ENCODE data around the gene DESI1. TPM values are rescaled to one million over a fixed set of nuclear protein-coding genes. Genes with fewer than 3 reads are reported as not detected.

The DESI1 gene
- total and polyA plus RNA-seq, 2 of the 13 experiments (the other 11 are each of a cell fraction or from before 2014, with no cell fraction given), result 21.6 to 29.2 TPM

DNA sequence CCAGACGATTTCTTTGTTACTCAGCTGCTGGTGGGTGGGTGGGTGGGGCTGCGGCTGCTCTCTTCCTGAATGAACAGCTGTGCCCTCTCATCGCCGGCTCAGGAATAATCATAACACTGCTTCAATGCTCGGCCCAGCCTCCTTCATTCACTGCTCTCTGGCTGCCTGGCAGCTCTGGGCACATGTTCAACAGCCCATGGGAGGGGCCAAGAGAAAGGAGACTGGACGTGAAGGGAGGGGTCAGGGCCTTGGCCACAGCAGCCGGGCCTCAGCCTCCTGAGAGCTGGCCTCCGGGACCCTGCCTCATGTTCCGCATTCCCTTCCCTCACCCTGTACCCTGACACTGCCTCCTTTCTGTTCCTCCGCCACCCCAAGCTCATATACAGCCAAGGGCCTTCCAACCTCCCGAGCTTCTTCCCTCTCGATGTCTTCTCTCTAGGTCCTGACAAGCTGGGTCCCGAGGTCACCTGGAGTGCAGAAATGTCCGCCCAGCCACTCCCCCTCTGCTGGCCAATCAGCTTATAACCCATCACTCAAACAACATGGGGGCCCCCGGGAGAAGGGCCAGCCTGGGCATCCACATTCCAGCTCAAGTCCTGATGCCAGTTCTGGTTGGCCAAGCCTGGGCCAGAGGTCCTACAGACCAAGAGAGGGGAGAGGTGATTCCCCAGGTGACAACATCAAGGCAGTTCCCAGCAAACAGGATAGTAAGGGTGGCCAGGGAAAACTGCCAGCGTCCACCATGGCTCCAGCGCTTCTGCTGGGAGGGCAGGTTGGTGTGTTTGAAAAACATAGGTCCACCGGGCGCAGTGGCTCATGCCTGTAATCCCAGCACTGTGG lies 63.2 kb downstream of the DESI1 start:
- in situ Hi-C loops (cut with HindIII; ENCODE audit: extremely low pct_ligation_motif_present, low pct_unique_long_range_greater_than_20kb), result no loop called here
- Histone ChIP-seq H3K9ac (ENCODE audit: insufficient read depth, low read depth, low read length) (peak overlapping the region; percentile 54), H3K36me3 (replicated peaks in 1 of 2; ENCODE audit: control insufficient read depth in 1 of 2, insufficient read depth in 2 of 2, low read length in 2 of 2) (no peaks in the 10 kb centered on the region), H3K9me3 (ENCODE audit: low read length) (no peaks in the 10 kb centered on the region), H3K4me1 (ENCODE audit: insufficient read depth, low read length) (peaks cover 89% of the 10 kb centered on the region), H3K4me3 (replicated peaks in 1 of 3; ENCODE audit: insufficient read depth in 1 of 3, low read depth in 2 of 3, low read length in 3 of 3) (peak overlapping the region; percentile 27 to 72 (median 56); a peak in 5 of 6 replicates), H4K20me1 (ENCODE audit: insufficient read depth, low read length) (no peaks in the 10 kb centered on the region), H3K79me2 (ENCODE audit: insufficient read depth, low read length) (no peaks in the 10 kb centered on the region), H3K27ac (ENCODE audit: extremely low read length, insufficient read depth, low read length) (peak overlapping the region; percentile 8), H3K27me3 (ENCODE audit: control insufficient read depth in 1 of 2, insufficient read depth in 2 of 2, low read length in 2 of 2) (peaks cover 0 to 25% of the 10 kb centered on the region in 2 experiments; a peak in 4 of 5 replicates), H2AFZ (ENCODE audit: low read length) (peak overlapping the region; percentile 70), H3K4me2 (ENCODE audit: low read depth, low read length) (peak overlapping the region; percentile 93)
- 8% methylated on average over 16 of the region's 19 CpGs for WGBS (ENCODE audit: low lambda C conversion rate)
- ChIA-PET CTCF (ENCODE audit: low intra/inter-chr PET ratio, low total read pairs) (interaction anchor here (1.4 to 2.3 kb wide), 2 partner anchors 19 to 25 kb away, joined by 3 to 5 read pairs; no protein-coding TSS in a partner anchor), POLR2A (interaction anchor here (0.6 to 2.5 kb wide), 12 partner anchors 8 to 111 kb away, joined by 3 to 24 read pairs (median 4); partner anchors contain the start of genes DESI1, PMM1, POLR3H and TOB2)
- intact Hi-C loops (cut with micrococcal nuclease; ENCODE audit: unreplicated experiment), result no loop called here
- DNase-seq (ENCODE audit: low spot score), result peak; percentile 70
- no TSS peak for BruUV-seq (replicated peaks)
- ATAC-seq, result peak; percentile 46
- FAIRE-seq, result no peak
- TF ChIP-seq ZFP37 (CRISPR knock-in tag; IDR thresholded peaks at IDR 0.05; ENCODE audit: borderline replicate concordance), result no peak
- TF ChIP-seq ZNF598 (CRISPR knock-in tag; IDR thresholded peaks at IDR 0.05; ENCODE audit: borderline replicate concordance), result 0 out of 2 replicates have a peak, but pooled peaks have one; percentile 24
- TF ChIP-seq, protein P1, sequence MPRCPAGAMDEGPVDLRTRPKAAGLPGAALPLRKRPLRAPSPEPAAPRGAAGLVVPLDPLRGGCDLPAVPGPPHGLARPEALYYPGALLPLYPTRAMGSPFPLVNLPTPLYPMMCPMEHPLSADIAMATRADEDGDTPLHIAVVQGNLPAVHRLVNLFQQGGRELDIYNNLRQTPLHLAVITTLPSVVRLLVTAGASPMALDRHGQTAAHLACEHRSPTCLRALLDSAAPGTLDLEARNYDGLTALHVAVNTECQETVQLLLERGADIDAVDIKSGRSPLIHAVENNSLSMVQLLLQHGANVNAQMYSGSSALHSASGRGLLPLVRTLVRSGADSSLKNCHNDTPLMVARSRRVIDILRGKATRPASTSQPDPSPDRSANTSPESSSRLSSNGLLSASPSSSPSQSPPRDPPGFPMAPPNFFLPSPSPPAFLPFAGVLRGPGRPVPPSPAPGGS (CRISPR knock-in tag; IDR thresholded peaks at IDR 0.05), result peak; percentile 69; the same call in 1 of the 2 replicates
- TF ChIP-seq POLR2A (IDR thresholded peaks at IDR 0.05; ENCODE audit: insufficient read depth in 1 of 2, low read depth in 2 of 2, low read length in 2 of 2), result 0 out of 4 replicates have a peak, but pooled peaks of 1 of the 2 experiments have one; percentile 25
- no peak for TF ChIP-seq RARG (CRISPR knock-in tag; IDR thresholded peaks at IDR 0.05; ENCODE audit: low read depth)
- TF ChIP-seq ZNF354B (CRISPR knock-in tag; IDR thresholded peaks at IDR 0.05), result no peak
- TF ChIP-seq TRIM24 (CRISPR knock-in tag; IDR thresholded peaks at IDR 0.05), result no peak
- TF ChIP-seq HNRNPL (IDR thresholded peaks at IDR 0.05; ENCODE audit: low read depth, low read length), result no peak
- TF ChIP-seq ZC3H13 (CRISPR knock-in tag; IDR thresholded peaks at IDR 0.05), result no peak
- TF ChIP-seq KAT8 (CRISPR knock-in tag; IDR thresholded peaks at IDR 0.05), result peak; percentile 16; the same call in 1 of the 2 replicates
- TF ChIP-seq ZMYM3 (CRISPR knock-in tag; IDR thresholded peaks at IDR 0.05), result no peak
- peak; percentile 51; the same call in 1 of the 2 replicates for TF ChIP-seq ZNF501 (CRISPR knock-in tag; IDR thresholded peaks at IDR 0.05)
- TF ChIP-seq KDM2A (CRISPR knock-in tag; IDR thresholded peaks at IDR 0.05; ENCODE audit: borderline replicate concordance, low read depth), result peak; percentile 26; the same call in 1 of the 2 replicates
- no peak for TF ChIP-seq SYNCRIP (IDR thresholded peaks at IDR 0.05; ENCODE audit: insufficient read depth, low read depth, low read length)
- no peak for TF ChIP-seq ZNF138 (CRISPR knock-in tag; IDR thresholded peaks at IDR 0.05; ENCODE audit: low read depth)
- peak; percentile 47; the same call in 1 of the 2 replicates for TF ChIP-seq KDM5B (CRISPR knock-in tag; IDR thresholded peaks at IDR 0.05; ENCODE audit: borderline replicate concordance)
- TF ChIP-seq, protein P2, sequence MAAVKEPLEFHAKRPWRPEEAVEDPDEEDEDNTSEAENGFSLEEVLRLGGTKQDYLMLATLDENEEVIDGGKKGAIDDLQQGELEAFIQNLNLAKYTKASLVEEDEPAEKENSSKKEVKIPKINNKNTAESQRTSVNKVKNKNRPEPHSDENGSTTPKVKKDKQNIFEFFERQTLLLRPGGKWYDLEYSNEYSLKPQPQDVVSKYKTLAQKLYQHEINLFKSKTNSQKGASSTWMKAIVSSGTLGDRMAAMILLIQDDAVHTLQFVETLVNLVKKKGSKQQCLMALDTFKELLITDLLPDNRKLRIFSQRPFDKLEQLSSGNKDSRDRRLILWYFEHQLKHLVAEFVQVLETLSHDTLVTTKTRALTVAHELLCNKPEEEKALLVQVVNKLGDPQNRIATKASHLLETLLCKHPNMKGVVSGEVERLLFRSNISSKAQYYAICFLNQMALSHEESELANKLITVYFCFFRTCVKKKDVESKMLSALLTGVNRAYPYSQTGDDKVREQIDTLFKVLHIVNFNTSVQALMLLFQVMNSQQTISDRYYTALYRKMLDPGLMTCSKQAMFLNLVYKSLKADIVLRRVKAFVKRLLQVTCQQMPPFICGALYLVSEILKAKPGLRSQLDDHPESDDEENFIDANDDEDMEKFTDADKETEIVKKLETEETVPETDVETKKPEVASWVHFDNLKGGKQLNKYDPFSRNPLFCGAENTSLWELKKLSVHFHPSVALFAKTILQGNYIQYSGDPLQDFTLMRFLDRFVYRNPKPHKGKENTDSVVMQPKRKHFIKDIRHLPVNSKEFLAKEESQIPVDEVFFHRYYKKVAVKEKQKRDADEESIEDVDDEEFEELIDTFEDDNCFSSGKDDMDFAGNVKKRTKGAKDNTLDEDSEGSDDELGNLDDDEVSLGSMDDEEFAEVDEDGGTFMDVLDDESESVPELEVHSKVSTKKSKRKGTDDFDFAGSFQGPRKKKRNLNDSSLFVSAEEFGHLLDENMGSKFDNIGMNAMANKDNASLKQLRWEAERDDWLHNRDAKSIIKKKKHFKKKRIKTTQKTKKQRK (IDR thresholded peaks at IDR 0.05; ENCODE audit: low read length), result no peak
- no peak for TF ChIP-seq RFX5 (IDR thresholded peaks at IDR 0.05; ENCODE audit: low read depth, low read length)
- TF ChIP-seq HMG20A (CRISPR knock-in tag; IDR thresholded peaks at IDR 0.05; ENCODE audit: borderline replicate concordance), result no peak
- peak; percentile 67; the same call in 1 of the 2 replicates for TF ChIP-seq ZNF274 (CRISPR knock-in tag; IDR thresholded peaks at IDR 0.05)

All from HepG2 (cell line).